Activated CD4-positive, alpha-beta T cell treated with anti-CD3 and anti-CD28 coated beads, Interleukin-10, Interleukin-2, amounts not matched to agents 100 ng/mL and 50 ng/mL, durations not matched to agents 16 hours and 8 hours (primary cell): ENCODE measurements around the gene EIPR1.

ENCODE experiments used
- DNase-seq: peaks from one replicate; pipeline ENCODE4 v3.0.0-alpha.2; 2020

The EIPR1 gene

GRCh38 chr2:3172265-3172935 is 205.2 kb downstream of the EIPR1 start:
- no peak for DNase-seq

GRCh38 chr2:3171564-3172264 is 205.9 kb downstream of the EIPR1 start:
- DNase-seq: no peak

DNA sequence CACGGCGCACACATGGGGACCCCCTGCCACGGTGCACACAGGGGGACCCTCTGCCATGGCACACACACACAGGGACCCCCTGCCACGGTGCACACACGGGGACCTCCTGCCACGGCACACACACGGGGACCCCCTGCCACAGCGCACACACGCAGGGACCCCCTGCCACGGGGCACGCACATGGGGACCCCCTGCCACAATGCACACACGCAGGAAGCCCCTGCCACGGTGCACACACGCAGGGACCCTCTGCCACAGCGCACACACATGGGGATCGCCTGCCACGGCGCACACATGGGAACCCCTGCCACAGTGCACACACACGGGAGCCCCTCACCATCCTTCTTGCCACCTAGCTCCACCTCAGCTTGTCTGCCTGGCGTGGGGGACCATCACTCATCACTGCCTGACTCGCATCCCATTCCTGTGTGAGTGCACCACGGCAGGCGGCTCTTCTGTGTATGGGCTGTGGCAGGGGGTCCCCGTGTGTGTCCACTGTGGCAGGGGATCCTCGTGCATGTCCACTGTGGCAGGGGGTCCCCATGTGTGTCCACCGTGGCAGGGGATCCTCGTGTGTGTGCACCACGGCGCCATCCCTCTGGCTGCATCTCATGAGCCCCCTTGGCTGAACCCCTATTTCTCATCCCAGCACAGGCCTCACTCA is 206.7 kb downstream of the EIPR1 start:
- DNase-seq: no peak

- DNase-seq: no peak
These were observed 208.3 kb downstream of the EIPR1 start for GRCh38 chr2:3169106-3169870.

DNA sequence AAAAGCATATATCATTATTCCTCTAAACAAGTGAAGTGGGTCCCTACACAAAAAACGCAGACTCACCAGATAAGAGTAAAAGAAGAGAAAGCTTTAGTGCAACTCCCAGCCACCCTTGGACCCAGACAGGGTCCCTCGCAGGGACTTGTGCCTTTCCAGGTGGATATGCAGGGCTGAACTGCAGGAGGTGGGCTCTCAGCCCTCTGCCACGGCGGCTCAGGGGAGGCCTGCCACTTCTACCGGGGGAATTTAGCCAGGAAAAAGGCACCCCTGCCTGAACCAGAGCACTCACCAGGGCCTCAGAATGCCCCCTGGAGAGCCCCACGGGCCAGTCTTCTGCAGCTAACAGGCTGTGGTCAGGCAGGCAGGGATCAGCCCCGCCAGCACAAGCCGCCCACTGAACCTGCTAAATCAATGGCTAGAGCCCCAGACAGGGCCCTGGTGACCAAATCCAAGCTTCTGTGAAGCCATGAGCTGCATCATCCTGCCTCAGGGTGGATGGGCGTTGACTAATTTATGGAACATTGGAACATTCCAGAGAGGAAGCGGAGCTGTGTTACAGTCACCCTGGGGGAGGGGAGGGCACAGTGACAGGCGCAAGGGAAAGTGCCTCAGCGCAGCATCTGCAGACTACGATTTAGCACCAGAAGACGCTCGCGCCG is 209.3 kb downstream of the EIPR1 start:
- DNase-seq: no peak

- no peak for DNase-seq
These were observed 214.2 kb downstream of the EIPR1 start for GRCh38 chr2:3163401-3163800.

DNA sequence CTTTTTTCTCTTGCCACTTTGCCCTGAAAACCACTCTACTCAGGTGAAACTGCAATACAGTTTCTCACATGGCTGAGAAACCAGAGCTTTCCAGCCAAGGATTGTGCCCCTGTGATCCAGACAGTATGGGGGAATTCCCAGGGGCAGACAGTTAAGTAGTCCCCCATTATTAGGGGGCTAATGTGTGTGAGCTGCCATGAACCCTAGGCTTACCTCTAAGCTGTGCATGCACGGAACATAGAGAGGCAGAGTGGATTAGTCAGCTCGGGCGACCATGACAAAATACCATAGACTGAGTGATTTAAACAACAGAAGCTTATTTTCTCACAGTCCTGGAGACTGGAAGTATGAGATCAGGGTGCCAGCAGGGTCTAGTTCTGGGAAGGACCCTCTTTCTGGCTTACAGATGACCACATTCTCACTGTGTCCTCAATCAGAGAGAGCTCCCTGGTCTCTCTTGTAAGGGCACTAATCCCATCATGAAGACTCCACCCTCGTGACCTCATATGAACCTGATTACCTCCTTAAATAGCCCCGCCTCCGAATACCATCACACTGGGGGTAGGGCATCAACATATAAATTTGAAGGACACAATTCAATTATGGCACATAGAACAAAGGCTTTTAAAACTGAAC is 215.1 kb downstream of the EIPR1 start:
- DNase-seq: no peak

GRCh38 chr2:3160751-3161330 is 216.8 kb downstream of the EIPR1 start:
- DNase-seq: no peak

DNA sequence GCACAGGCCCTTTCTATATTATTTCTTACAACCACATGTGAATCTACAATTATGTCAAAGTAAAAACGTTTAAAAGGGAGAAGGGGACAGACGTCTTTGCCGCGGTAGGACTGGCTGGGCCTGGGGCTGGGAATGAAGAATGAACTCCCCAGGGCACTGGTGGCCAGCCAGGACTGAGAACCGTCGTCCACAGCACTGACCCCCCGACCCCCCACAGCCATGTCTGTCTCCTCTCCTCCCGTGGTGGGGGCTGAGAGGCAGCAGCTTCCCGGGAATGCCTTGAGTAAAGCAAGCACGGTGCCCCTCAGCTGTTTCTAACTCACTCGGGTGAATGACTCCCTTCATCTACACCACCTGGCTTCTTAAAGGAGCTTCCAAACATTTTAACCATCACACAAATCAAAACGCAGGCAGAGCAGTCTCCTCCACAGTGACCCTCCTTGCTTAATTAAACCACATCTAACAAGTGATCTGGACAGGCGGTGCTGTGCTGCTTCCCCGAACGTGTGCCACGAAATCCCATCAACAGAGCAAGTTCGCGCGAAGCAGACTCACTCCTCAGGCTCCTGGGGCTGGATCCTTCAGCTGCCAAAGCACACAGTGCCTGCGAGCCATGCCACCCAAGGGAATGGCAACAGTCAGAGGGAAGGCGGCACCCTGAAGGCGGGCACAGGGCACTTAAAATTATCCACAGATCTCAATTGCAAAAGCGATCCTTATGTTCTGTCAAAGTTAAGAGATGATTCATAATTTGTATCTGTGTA is 217.7 kb downstream of the EIPR1 start:
- DNase-seq: no peak

DNA sequence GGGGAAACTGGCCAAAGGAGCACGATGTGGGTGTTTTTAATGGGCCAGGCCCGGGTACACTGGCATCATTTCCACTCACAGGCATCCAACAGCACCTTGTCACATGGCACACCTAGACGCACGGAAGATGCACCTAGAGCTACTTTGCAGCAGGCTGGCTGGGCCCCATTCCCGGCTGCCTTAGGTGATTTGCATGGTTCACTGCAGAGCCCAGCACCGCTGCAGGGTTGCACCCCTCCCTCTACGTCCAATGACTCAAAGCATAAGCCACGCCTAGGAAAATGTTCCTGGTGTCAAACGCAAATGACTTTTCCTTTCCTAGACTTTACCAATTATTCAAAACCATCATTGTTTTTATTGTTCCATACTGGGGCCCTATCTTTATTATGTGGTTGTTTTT is 222.9 kb downstream of the EIPR1 start:
- peak; percentile 8 for DNase-seq

DNA sequence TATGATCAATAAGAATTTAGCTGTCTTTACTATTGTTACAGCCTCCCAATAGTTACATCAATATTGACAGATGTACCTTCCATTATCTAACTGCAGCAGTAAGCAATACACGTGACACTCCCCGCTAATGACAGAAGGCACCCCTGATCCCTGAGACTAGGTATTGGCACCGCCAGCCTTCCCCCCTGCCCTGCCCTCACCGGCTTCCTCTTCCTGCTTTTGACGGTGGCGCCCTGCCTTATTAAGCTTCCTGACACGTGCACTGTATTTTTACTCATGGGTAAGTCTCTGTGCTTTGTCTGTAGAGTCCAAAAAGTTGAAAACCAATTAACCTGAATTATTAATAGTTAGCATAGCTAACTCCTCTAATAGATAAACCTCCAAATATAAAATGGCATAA is 223.5 kb downstream of the EIPR1 start:
- no peak for DNase-seq

DNA sequence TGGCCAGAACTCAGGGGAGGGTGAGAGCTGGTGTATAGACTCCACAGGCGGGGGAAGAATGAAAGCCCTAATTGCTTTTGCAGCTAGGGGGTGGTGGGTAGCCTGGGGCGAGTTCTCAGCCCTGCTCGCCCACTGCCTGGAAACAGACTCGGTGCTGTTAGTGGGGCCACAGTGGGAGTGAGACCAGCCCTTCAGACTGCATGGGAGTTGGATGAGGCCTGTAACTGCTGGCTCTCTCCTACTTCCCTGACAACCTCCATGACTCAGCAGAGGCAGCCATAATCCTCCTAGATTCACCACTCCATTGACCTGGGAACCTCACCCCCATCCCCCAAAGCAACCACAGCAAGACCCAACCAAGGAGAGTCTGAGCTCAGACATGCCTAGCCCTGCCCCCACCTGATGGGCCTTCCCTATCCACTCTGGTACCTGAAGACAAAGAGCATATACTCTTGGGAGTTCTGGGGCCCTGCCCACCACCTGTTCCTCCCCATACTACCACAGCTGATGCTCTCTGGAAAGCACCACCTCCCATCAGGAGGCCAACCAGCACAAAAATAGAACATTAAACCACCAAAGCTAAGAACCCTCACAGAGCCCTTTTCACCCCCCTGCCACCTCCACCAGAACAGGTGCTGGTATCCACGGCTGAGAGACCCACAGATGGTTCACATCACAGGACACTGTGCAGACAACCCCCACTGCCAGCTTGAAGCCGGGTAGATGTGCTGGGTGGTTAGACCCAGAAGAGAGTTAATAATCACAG is 226.3 kb downstream of the EIPR1 start:
- DNase-seq: no peak

GRCh38 chr2:3149441-3150217 is 228.0 kb downstream of the EIPR1 start:
- DNase-seq: no peak

DNA sequence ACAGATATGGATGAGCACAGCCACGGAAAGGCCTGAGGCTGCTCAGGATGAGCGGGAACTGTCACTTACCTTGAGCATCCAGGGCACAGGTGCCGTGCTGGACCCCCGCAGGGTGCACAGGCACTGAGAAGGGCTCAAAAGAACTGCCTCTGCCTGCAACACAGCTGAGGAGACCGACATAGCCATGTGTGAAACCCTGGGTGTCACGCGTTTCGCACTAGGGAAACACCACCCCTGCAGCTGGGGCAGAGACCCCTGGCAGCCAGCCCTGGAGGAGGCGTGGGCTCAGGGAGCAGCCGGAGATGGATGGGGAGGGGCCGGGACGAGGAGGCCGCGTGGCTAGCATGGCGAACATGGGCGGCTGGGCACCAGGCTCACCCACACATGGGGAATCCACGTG is 228.9 kb downstream of the EIPR1 start:
- no peak for DNase-seq

GRCh38 chr2:3147651-3148530 is 229.7 kb downstream of the EIPR1 start:
- DNase-seq: no peak

GRCh38 chr2:3146772-3147650 is 230.6 kb downstream of the EIPR1 start:
- no peak for DNase-seq

GRCh38 chr2:3146175-3146574 is 231.4 kb downstream of the EIPR1 start:
- no peak for DNase-seq
